ENCODE results near the gene COPS7A.
A peak's percentile ranks its signal among the peaks of the same experiment; 100 is the strongest.

COPS7A gene

DNA sequence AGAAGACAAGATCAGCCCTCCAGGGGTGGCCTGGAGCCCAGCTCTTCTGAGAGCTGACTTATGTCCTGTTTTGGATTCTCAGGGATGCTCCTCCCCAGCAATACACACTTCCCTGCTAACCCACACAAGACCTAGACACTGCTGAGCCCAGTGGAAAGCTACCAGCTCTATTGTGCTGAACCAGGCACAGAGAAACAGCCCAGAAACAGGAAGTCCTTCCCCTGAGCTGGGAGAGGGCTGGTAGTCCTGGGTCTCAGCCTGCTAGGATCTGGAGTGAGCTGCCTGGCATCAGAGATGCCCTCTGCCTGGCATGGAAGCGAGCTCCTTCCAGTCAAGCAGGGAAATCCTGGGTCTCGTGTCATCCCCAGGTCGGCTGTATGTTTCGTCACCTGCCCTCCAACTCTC is 47.2 kb downstream of the COPS7A start:
- no peak overlapping the region for H3K4me3 ChIP-seq (ENCODE audit: low read depth, low read length)
- no peak overlapping the region for H3K27ac ChIP-seq (ENCODE audit: low read depth, low read length)
- no peaks in the 10 kb centered on the region for H3K9me3 ChIP-seq (ENCODE audit: control insufficient read depth, insufficient read depth, low read depth, low read length)
- H3K9ac ChIP-seq (ENCODE audit: low read length), result no peak overlapping the region
- peaks cover 35% of the 10 kb centered on the region for H3K4me1 ChIP-seq (ENCODE audit: control insufficient read depth, insufficient read depth, low read length)
- H3K27me3 ChIP-seq (ENCODE audit: control insufficient read depth, insufficient read depth, low read length), result peaks cover 38% of the 10 kb centered on the region
- H3K36me3 ChIP-seq (ENCODE audit: control insufficient read depth, insufficient read depth, low read length), result peaks cover 29% of the 10 kb centered on the region

DNA sequence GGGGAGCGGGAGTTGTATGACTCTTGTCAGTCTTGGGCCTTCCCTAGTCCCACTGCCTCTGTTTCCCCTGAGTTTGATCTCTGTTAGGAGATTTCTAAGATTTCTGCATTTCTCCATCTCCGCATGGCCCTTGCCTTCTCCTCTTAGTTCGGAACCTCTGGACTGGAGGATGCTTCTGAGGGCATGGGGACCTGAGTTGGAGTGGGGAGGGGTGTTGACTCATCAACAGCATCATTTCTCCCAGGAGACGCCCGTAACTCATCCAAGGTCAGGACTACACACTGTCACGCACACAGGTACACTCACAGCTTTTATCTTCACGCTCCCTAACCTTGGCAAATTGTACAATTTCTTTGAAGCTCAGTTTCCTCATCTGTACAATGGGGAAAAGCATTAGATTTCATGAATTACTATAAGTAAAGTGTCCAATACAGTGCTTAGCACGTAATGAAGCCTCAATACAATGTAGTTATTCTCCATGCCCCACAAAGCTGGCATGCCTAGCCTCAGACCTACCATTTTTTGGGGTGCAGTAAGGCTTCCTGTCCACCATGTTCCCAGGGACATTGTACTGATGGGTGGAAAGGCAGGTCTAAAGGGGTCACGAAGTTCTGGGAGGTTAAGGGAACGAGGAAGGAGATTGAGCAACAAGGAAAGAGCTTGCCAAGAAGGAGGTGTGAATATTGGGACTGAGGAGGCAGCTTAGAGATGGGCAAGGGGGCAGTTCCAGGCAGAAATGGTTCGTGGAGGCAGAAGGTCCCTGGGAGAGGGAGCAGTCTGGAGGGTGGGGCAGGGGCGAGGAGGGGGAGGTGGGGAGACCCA is 47.9 kb downstream of the COPS7A start:
- H3K9ac ChIP-seq (ENCODE audit: low read length), result no peak overlapping the region
- H3K4me1 ChIP-seq (ENCODE audit: control insufficient read depth, insufficient read depth, low read length), result peaks cover 35% of the 10 kb centered on the region
- H3K27me3 ChIP-seq (ENCODE audit: control insufficient read depth, insufficient read depth, low read length), result peaks cover 41% of the 10 kb centered on the region
- peaks cover 29% of the 10 kb centered on the region for H3K36me3 ChIP-seq (ENCODE audit: control insufficient read depth, insufficient read depth, low read length)
- no peak overlapping the region for H3K4me3 ChIP-seq (ENCODE audit: low read depth, low read length)
- H3K9me3 ChIP-seq (ENCODE audit: control insufficient read depth, insufficient read depth, low read depth, low read length), result no peaks in the 10 kb centered on the region
- H3K27ac ChIP-seq (ENCODE audit: low read depth, low read length), result no peak overlapping the region

DNA sequence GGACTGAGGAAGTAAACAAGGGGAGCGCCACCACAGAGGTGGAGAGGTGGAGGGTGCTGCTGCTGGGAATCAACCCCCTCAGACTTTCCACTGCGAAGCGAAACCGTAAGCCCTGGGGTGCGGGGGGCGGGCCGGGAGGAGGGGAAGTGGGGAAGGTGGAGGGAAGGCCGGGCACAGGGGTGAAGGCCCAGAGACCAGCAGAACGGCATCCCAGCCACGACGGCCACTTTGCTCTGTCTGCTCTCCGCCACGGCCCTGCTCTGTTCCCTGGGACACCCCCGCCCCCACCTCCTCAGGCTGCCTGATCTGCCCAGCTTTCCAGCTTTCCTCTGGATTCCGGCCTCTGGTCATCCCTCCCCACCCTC is 48.5 kb downstream of the COPS7A start, which contains the start of gene LAG3:
Gene LAG3, plus strand, starts transcription at position 190 of the 365 bp plus-strand sequence. CDS start 333 bp downstream, outside the sequence.
- H3K9me3 ChIP-seq (ENCODE audit: control insufficient read depth, insufficient read depth, low read depth, low read length), result no peaks in the 10 kb centered on the region
- H3K27me3 ChIP-seq (ENCODE audit: control insufficient read depth, insufficient read depth, low read length), result peaks cover 47% of the 10 kb centered on the region
- no peak within 1 kb of the TSS for H3K9ac ChIP-seq (ENCODE audit: low read length)
- no peak within 1 kb of the TSS for H3K27ac ChIP-seq (ENCODE audit: low read depth, low read length)
- peaks cover 29% of the 10 kb centered on the region for H3K36me3 ChIP-seq (ENCODE audit: control insufficient read depth, insufficient read depth, low read length)
- H3K4me3 ChIP-seq (ENCODE audit: low read depth, low read length), result peak within 1 kb of the TSS; percentile 48
- H3K4me1 ChIP-seq (ENCODE audit: control insufficient read depth, insufficient read depth, low read length), result peaks cover 35% of the 10 kb centered on the region

DNA sequence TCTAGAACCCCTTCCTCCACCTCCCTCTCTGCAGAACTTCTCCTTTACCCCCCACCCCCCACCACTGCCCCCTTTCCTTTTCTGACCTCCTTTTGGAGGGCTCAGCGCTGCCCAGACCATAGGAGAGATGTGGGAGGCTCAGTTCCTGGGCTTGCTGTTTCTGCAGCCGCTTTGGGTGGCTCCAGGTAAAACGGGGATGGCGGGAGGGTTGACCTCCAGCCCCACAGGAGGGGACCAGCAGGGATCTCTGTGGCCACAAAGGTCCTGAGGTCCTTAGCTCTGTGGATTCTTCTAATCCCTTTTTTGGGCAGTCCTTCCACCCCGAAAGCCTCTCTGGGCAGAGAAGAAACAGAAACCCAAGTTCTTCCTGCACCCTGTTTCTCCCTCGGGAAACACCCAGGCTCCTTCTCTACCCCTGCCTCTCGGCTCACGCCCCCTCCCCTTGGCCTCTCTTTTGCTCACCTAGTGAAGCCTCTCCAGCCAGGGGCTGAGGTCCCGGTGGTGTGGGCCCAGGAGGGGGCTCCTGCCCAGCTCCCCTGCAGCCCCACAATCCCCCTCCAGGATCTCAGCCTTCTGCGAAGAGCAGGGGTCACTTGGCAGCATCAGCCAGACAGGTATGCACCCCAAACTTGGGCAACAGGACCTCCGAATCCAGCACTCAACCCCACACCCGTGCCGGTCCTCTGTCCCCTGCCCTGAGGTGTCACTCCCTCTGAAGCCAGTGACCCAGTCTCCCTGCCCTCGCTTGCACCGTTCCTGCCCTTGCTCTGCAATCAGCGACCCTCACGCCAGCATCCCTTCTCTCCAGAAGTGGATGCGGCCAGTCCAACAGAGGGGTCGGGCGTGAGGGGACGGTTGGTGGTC is 49.1 kb downstream of the COPS7A start:
- Histone ChIP-seq H3K27ac (ENCODE audit: low read depth, low read length) (no peak overlapping the region), H3K27me3 (ENCODE audit: control insufficient read depth, insufficient read depth, low read length) (peaks cover 53% of the 10 kb centered on the region), H3K4me3 (ENCODE audit: low read depth, low read length) (peak overlapping the region; percentile 48), H3K36me3 (ENCODE audit: control insufficient read depth, insufficient read depth, low read length) (peaks cover 29% of the 10 kb centered on the region), H3K9me3 (ENCODE audit: control insufficient read depth, insufficient read depth, low read depth, low read length) (no peaks in the 10 kb centered on the region), H3K4me1 (ENCODE audit: control insufficient read depth, insufficient read depth, low read length) (peaks cover 39% of the 10 kb centered on the region), H3K9ac (ENCODE audit: low read length) (no peak overlapping the region)

DNA sequence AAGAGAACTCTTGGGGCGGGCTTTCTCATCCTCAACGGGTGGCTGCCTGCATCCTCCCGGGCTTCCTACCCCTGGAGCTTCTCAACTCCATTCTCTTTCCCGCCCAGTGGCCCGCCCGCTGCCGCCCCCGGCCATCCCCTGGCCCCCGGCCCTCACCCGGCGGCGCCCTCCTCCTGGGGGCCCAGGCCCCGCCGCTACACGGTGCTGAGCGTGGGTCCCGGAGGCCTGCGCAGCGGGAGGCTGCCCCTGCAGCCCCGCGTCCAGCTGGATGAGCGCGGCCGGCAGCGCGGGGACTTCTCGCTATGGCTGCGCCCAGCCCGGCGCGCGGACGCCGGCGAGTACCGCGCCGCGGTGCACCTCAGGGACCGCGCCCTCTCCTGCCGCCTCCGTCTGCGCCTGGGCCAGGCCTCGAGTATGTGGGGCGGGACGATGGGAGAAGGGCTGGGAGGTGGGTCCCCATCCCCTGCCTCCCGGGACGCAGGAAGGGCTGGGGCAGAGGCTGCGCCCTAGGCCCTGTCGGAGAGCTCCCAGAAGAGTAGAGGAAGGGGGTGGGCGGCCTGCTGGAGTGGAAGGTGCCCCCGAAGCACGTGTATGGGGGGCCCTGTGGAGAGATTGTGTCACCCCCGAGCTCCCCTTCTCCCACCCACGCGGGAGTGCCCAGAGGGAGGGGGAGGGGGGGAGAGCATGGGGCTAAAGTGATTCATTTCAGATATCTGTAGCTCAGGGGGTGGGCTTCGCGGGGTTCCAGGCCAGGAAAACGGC is 49.9 kb downstream of the COPS7A start:
- no peak overlapping the region for H3K27ac ChIP-seq (ENCODE audit: low read depth, low read length)
- H3K4me1 ChIP-seq (ENCODE audit: control insufficient read depth, insufficient read depth, low read length), result peaks cover 33% of the 10 kb centered on the region
- peaks cover 59% of the 10 kb centered on the region for H3K27me3 ChIP-seq (ENCODE audit: control insufficient read depth, insufficient read depth, low read length)
- peak overlapping the region; percentile 48 for H3K4me3 ChIP-seq (ENCODE audit: low read depth, low read length)
- H3K36me3 ChIP-seq (ENCODE audit: control insufficient read depth, insufficient read depth, low read length), result peaks cover 29% of the 10 kb centered on the region
- H3K9ac ChIP-seq (ENCODE audit: low read length), result peak overlapping the region; percentile 15
- H3K9me3 ChIP-seq (ENCODE audit: control insufficient read depth, insufficient read depth, low read depth, low read length), result no peaks in the 10 kb centered on the region

DNA sequence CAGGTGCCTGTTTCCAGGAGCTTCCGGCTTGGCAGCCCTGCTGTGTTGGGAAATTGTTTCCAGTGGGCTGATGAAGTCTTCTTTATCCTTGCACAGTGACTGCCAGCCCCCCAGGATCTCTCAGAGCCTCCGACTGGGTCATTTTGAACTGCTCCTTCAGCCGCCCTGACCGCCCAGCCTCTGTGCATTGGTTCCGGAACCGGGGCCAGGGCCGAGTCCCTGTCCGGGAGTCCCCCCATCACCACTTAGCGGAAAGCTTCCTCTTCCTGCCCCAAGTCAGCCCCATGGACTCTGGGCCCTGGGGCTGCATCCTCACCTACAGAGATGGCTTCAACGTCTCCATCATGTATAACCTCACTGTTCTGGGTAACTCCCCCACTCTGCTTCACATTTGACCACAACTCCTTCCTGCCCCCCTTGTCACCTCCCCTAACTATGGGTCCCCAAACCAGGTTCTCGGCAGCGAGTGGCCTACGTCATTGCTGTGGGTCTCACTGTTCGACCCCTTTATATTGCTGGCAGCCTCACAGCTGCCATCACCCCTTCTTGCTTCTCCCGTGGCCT is 50.7 kb downstream of the COPS7A start:
- H3K9ac ChIP-seq (ENCODE audit: low read length), result no peak overlapping the region
- no peak overlapping the region for H3K4me3 ChIP-seq (ENCODE audit: low read depth, low read length)
- no peak overlapping the region for H3K27ac ChIP-seq (ENCODE audit: low read depth, low read length)
- peaks cover 25% of the 10 kb centered on the region for H3K36me3 ChIP-seq (ENCODE audit: control insufficient read depth, insufficient read depth, low read length)
- H3K27me3 ChIP-seq (ENCODE audit: control insufficient read depth, insufficient read depth, low read length), result peaks cover 59% of the 10 kb centered on the region
- H3K9me3 ChIP-seq (ENCODE audit: control insufficient read depth, insufficient read depth, low read depth, low read length), result no peaks in the 10 kb centered on the region
- H3K4me1 ChIP-seq (ENCODE audit: control insufficient read depth, insufficient read depth, low read length), result peaks cover 28% of the 10 kb centered on the region

DNA sequence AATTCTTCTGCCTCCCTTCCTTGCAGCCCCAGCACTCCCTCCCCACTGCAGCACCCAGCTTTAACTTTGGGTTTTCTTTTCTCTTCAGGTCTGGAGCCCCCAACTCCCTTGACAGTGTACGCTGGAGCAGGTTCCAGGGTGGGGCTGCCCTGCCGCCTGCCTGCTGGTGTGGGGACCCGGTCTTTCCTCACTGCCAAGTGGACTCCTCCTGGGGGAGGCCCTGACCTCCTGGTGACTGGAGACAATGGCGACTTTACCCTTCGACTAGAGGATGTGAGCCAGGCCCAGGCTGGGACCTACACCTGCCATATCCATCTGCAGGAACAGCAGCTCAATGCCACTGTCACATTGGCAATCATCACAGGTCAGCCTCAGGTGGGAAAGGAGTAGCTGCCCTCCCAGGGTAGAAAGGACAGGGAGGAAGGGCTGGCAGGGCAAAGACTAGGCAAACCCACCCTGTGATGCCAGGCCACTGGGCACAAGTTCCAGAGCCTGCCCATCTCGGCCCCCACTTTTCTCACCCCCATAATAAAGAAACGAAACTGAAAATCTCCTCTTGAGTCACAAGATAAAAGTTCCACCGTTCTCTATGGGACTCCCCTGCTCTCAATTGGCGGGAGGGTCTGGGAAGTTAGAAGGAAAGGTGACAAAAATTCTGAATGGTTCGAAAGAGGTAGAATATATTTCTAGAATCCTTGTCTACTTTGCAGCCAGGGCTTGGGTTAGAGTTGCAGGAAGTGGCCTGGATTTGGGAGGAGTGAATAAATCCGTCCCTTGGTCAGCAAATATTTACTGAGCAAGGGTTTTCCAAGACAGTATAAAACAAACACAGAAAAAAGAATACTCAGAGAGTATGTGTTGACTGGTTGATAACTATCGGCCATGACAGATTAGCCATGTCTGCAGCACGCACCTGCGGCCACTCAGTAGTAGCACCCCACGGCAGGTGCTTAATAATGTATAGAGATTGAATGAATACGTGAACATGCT is 51.6 kb downstream of the COPS7A start:
- H3K27me3 ChIP-seq (ENCODE audit: control insufficient read depth, insufficient read depth, low read length), result peaks cover 59% of the 10 kb centered on the region
- no peak overlapping the region for H3K4me3 ChIP-seq (ENCODE audit: low read depth, low read length)
- H3K27ac ChIP-seq (ENCODE audit: low read depth, low read length), result no peak overlapping the region
- no peaks in the 10 kb centered on the region for H3K9me3 ChIP-seq (ENCODE audit: control insufficient read depth, insufficient read depth, low read depth, low read length)
- H3K4me1 ChIP-seq (ENCODE audit: control insufficient read depth, insufficient read depth, low read length), result peaks cover 27% of the 10 kb centered on the region
- H3K9ac ChIP-seq (ENCODE audit: low read length), result no peak overlapping the region
- H3K36me3 ChIP-seq (ENCODE audit: control insufficient read depth, insufficient read depth, low read length), result peaks cover 16% of the 10 kb centered on the region

DNA sequence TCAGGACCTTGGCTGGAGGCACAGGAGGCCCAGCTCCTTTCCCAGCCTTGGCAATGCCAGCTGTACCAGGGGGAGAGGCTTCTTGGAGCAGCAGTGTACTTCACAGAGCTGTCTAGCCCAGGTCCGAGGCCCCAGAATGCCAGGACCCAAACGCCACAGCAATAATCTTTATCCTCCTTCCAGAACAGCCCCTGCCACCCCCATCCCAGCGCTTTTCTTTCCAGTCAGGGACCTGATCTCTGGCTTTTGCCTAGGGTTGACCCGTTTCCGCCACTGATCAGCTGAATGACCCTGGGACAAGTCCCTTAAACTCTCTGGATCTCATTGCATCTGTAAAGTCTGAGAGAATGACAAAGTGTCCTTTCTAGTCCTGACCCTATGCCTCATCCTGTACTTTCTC is 53.5 kb downstream of the COPS7A start:
- Histone ChIP-seq H3K4me1 (ENCODE audit: control insufficient read depth, insufficient read depth, low read length) (peaks cover 19% of the 10 kb centered on the region), H3K9ac (ENCODE audit: low read length) (no peak overlapping the region), H3K36me3 (ENCODE audit: control insufficient read depth, insufficient read depth, low read length) (peaks cover 6% of the 10 kb centered on the region), H3K27ac (ENCODE audit: low read depth, low read length) (no peak overlapping the region), H3K9me3 (ENCODE audit: control insufficient read depth, insufficient read depth, low read depth, low read length) (no peaks in the 10 kb centered on the region), H3K4me3 (ENCODE audit: low read depth, low read length) (no peak overlapping the region), H3K27me3 (ENCODE audit: control insufficient read depth, insufficient read depth, low read length) (peaks cover 53% of the 10 kb centered on the region)

DNA sequence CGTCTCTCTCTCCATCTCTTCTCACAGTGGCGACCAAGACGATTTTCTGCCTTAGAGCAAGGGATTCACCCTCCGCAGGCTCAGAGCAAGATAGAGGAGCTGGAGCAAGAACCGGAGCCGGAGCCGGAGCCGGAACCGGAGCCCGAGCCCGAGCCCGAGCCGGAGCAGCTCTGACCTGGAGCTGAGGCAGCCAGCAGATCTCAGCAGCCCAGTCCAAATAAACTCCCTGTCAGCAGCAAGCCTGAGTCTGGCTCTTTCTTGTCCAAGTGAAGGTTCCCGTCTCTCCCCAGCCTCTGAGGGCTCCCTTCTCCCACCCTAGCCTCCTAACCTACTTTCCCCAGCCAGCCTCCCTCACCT is 54.3 kb downstream of the COPS7A start:
- no peaks in the 10 kb centered on the region for H3K9me3 ChIP-seq (ENCODE audit: control insufficient read depth, insufficient read depth, low read depth, low read length)
- peak overlapping the region; percentile 36 for H3K9ac ChIP-seq (ENCODE audit: low read length)
- peaks cover 45% of the 10 kb centered on the region for H3K27me3 ChIP-seq (ENCODE audit: control insufficient read depth, insufficient read depth, low read length)
- peaks cover 6% of the 10 kb centered on the region for H3K36me3 ChIP-seq (ENCODE audit: control insufficient read depth, insufficient read depth, low read length)
- H3K4me3 ChIP-seq (ENCODE audit: low read depth, low read length), result peak overlapping the region; percentile 66
- no peak overlapping the region for H3K27ac ChIP-seq (ENCODE audit: low read depth, low read length)
- H3K4me1 ChIP-seq (ENCODE audit: control insufficient read depth, insufficient read depth, low read length), result peaks cover 11% of the 10 kb centered on the region

Measured in HUES6 (cell line).